ENCODE results near the gene ST8SIA2.

The ST8SIA2 gene

DNA sequence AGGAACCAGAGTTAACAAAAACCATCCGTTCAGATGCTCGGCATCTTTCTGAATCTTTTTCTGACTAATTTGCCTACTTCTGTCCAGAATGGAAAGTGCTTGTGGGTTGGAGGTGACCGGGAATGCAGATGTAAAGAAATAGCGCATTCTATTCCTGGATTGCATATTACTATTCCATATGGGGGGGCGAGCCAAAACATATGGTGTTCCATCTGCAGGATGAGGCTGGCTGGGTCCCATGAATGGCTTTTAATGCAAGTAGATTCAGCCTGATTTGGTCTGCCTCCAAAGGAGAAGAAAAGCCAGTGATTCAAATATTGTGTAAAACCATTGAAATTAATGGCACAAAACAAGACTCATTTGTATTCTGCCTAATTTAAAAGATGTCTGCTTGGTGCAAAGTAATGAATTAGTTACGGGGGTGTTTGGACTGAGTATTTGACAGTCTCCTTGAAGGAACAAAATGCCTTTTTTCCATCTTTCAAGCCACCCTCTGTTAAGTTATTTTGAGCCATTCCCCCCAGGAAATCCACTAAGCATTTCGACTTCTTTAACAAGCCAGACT lies 99.0 kb downstream of the ST8SIA2 start:
- no peak for DNase-seq (ENCODE audit: low read depth)

DNA sequence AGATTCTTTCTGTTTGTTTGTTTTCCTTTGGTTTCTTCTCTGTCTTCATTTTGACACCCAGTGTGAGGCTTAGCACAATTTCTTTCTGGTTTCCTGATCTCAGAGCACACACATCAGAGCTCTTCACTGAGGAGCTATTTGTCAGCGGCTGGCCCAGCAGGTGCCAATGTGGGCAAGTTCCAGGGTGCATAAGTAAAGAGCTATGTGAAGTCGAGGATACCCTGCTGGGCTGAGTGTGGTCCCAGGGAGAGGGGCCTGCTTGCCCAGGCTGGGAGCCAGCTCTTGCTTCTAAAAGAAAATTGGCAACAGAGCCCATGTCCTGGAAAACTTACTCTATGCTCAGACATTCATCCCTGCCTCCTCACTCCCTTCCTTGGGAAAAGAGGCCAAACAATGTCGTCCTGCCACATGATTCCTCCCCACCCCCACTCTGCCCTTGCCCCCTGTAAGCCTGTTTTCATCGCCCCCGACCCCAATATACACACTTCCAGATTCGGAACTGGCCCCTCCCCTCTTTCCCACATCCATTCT lies 101.2 kb downstream of the ST8SIA2 start:
- no peak for DNase-seq (ENCODE audit: low read depth)

DNA sequence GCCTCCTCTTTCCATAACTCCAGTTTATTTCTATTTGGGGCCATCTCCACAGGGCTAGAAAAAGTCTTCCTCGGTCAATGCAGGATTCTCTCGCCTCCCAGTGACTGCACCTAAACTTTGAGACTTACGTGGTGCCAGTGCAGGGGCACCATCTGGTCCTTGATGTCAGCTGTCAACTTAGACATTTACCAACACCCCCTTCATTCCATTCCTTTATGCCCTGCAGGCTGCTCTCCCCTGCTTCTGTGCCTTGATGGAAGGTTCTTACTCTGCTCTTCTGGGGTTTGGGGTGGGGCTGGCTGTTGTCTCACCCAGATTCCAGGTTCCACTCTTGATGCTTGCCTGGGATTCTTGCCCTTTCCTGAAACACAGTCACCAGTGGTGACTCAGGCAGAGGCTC lies 101.8 kb downstream of the ST8SIA2 start:
- peak; percentile 4 for DNase-seq (ENCODE audit: low read depth)

DNA sequence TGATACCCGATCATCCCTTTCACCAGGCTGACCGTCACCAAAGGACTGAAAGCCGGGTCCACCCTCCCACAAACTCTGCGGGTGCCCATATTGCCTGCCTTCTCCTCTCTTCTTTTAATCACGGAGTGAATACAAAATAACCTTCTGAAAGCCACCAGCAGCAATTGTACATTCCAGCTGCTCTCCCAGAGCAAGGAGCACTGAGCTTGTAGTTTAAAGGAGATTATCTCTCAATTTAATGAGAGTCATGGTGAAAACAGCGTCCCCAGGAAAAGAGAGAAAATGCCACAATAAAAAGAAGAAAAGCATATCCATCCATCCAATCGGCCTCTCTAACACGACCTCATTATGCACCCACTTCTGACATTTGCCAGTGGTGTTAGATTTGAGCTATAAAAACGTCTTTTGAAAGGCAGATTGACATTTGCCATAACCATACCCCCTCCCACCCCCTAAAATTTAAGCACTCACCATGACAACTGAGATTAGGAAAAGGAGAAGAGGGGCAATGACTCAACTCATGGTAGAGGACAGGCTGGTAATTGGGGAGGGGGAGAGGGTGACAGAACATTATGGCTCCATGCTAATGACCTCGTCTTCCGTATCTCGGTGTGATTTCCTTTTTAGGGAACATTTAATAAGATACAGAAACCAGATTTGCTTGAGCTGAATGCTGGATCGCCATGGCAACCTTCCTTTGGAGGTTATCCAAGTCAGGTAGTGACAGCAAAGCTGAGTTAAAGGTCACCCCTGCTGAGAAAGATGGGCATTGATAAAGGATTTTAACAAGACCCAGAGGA lies 106.2 kb downstream of the ST8SIA2 start:
- DNase-seq (ENCODE audit: low read depth), result no peak

GRCh38 chr15:92502336-92502735 lies 108.7 kb downstream of the ST8SIA2 start:
- no peak for DNase-seq (ENCODE audit: low read depth)

GRCh38 chr15:92502930-92503857 lies 109.5 kb downstream of the ST8SIA2 start:
- DNase-seq (ENCODE audit: low read depth), result no peak

- DNase-seq (ENCODE audit: low read depth), result no peak
Measured at GRCh38 chr15:92503889-92504288, 110.2 kb downstream of the ST8SIA2 start.

GRCh38 chr15:92505611-92506010 lies 111.9 kb downstream of the ST8SIA2 start:
- no peak for DNase-seq (ENCODE audit: low read depth)

GRCh38 chr15:92506506-92506905 lies 112.8 kb downstream of the ST8SIA2 start:
- DNase-seq (ENCODE audit: low read depth), result no peak

- no peak for DNase-seq (ENCODE audit: low read depth)
Measured at GRCh38 chr15:92510163-92510882, 116.6 kb downstream of the ST8SIA2 start.

All from stromal cell of bone marrow (primary cell).